Neural cell (in vitro differentiated cells): ENCODE data around the gene ZNF30.

Experiments
- CTCF ChIP-seq: fragments of 450-650 bp; IDR thresholded peaks from 2 replicates; pipeline ENCODE4 v1.5.1; 2014; ENCODE audit warnings: antibody characterized with exemption, mild to moderate bottlenecking, moderate library complexity; ENCODE audit not compliant: poor library complexity, severe bottlenecking
- SMC3 ChIP-seq: fragments of 450-650 bp; conservative IDR thresholded peaks from 2 replicates; pipeline ENCODE4 v1.6.1; 2014; ENCODE audit warnings: antibody characterized with exemption, mild to moderate bottlenecking, moderate library complexity; ENCODE audit not compliant: poor library complexity

DNA sequence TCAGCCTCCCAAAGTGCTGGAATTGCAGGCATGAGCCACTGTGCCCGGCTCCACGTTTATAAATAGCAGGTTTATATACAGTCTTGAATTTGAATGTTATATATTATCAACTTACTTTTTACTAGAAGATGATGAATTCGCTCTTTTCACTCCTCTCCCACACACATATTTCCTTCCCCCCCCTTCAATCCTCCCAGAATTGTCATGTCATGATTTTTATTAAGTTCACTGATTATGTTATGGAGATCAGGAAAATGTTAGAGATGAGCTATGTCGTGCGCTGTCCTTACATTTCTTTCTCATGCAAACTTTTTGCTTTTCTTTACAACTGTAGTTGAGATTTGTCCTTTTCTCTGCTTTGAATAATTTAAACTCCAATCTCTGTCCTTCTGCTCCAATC lies 55.6 kb downstream of the ZNF30 start:
- TF ChIP-seq CTCF (no peak), SMC3 (no peak)
